Measurements from ENCODE around the gene SLC18A3. TPM values are rescaled to one million over a fixed set of nuclear protein-coding genes. Genes with fewer than 3 reads are reported as not detected.

Gene SLC18A3
- total and polyA plus RNA-seq, 12 donors, result 0.03 to 0.41 (median 0.15) TPM; not detected in 8

- intact Hi-C loops (cut with DNase I), result no loop called here
- WGBS, 4 donors, result 84 to 88% (median 86%) methylated on average over 11 of the region's 11 CpGs
- no peak for DNase-seq
- H3K4me3 ChIP-seq, result no peak overlapping the region
- H3K36me3 ChIP-seq (replicated peaks in 1 of 2), result no peaks in the 10 kb centered on the region
- no peaks in the 10 kb centered on the region for H3K27me3 ChIP-seq
- no peak for TF ChIP-seq POLR2A (IDR thresholded peaks at IDR 0.05)
- TF ChIP-seq CTCF (IDR thresholded peaks at IDR 0.05), result no peak
- H3K27ac ChIP-seq, result no peak overlapping the region
- no peaks in the 10 kb centered on the region for H3K9me3 ChIP-seq (replicated peaks in 1 of 3)
- H3K4me1 ChIP-seq (replicated peaks in 1 of 2), result no peaks in the 10 kb centered on the region
These were observed 34.5 kb upstream of the SLC18A3 start for GRCh38 chr10:49575489-49576072.

DNA sequence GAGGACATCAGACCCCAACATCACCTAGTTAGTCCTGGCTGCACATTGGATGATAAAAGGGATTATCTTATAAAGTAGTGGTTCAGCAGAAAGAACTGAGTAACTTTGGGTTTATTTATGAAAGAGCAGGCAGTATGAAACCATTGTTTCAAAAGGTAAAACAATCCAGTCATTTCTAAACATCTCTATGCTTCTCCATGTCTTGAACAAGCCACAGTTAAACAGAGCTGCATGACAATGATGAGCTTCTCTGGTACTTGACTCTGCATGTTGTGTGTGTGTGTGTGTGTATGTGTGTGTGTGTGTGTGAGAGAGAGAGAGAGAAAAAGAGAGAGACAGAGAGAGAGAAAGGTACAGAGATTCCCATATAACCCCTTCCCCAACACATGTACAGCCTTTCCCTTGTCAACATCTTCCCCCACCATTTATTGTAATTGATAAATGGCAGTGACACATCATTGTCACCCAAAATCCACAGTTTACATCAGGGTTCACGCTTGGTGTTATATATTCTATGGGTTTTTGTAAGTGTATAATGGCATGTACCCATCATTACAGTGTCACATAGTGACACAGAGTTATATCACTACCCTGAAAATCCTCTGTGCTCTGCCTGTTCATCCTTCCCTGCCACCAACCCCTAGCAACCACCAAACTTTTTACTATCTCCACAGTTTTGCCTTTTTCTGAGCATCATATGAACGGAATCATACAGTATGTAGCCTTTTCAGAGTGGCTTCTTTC, 32.8 kb upstream of the SLC18A3 start:
- no peaks in the 10 kb centered on the region for H3K9me3 ChIP-seq (replicated peaks in 1 of 3)
- intact Hi-C loops (cut with DNase I), result no loop called here
- no peaks in the 10 kb centered on the region for H3K4me1 ChIP-seq (replicated peaks in 1 of 2)
- WGBS, 4 donors, result 70 to 80% (median 75%) methylated on average over 2 of the region's 2 CpGs
- no peaks in the 10 kb centered on the region for H3K36me3 ChIP-seq (replicated peaks in 1 of 2)
- no peak for DNase-seq
- no peak for TF ChIP-seq POLR2A (IDR thresholded peaks at IDR 0.05)
- no peak for TF ChIP-seq CTCF (IDR thresholded peaks at IDR 0.05)
- no peak overlapping the region for H3K27ac ChIP-seq
- no peak overlapping the region for H3K4me3 ChIP-seq
- H3K27me3 ChIP-seq, result no peaks in the 10 kb centered on the region

GRCh38 chr10:49578392-49578791, 31.7 kb upstream of the SLC18A3 start:
- no peak for TF ChIP-seq POLR2A (IDR thresholded peaks at IDR 0.05)
- no peak for TF ChIP-seq CTCF (IDR thresholded peaks at IDR 0.05)
- DNase-seq, result no peak
- Histone ChIP-seq H3K4me3 (no peak overlapping the region), H3K36me3 (replicated peaks in 1 of 2) (no peaks in the 10 kb centered on the region), H3K27ac (no peak overlapping the region), H3K9me3 (replicated peaks in 1 of 3) (no peaks in the 10 kb centered on the region), H3K27me3 (no peaks in the 10 kb centered on the region), H3K4me1 (replicated peaks in 1 of 2) (no peaks in the 10 kb centered on the region)
- WGBS, 4 donors, result 68 to 94% (median 85%) methylated on average over 1 to 3 of the region's 3 CpGs
- intact Hi-C loops (cut with DNase I), result no loop called here

GRCh38 chr10:49579621-49580020, 30.5 kb upstream of the SLC18A3 start:
- Histone ChIP-seq H3K36me3 (replicated peaks in 1 of 2) (no peaks in the 10 kb centered on the region), H3K4me3 (no peak overlapping the region), H3K4me1 (replicated peaks in 1 of 2) (no peaks in the 10 kb centered on the region), H3K27me3 (no peaks in the 10 kb centered on the region), H3K9me3 (replicated peaks in 1 of 3) (no peaks in the 10 kb centered on the region), H3K27ac (no peak overlapping the region)
- no peak for TF ChIP-seq CTCF (IDR thresholded peaks at IDR 0.05)
- TF ChIP-seq POLR2A (IDR thresholded peaks at IDR 0.05), result no peak
- peak in 4 of 7 donors; percentile 9 to 60 (median 31) for DNase-seq
- intact Hi-C loops (cut with DNase I), result no loop called here
- 29 to 44% (median 41%) methylated on average over 2 of the region's 2 CpGs for WGBS, 4 donors

Data from adrenal gland (tissue), 12 donors.